Activated naive CD8-positive, alpha-beta T cell treated with anti-CD3 and anti-CD28 coated beads, Interleukin-2, amount 50 U/mL, for 24 hours (primary cell): ENCODE data around the gene CALN1.
"Not testable (repeated sequence)": the region's sequence is repeated elsewhere in the genome, so short reads cannot be mapped to it uniquely, and the experiment has no call there.

Source experiments
- ATAC-seq: fragments of 150-1000 bp; cut with Tn5 transposase; one replicate; pipeline ENCODE4 v1.10.0; 2021
- DNase-seq: peaks from one replicate; pipeline ENCODE4 v3.0.0; 2021
- H3K27ac Mint-ChIP-seq: one replicate; pipeline ENCODE4 v1.8.0; 2021; ENCODE audit warnings: mild to moderate bottlenecking, mixed read lengths
- H3K27me3 Mint-ChIP-seq: one replicate; pipeline ENCODE4 v1.8.0; 2021; ENCODE audit warnings: mixed read lengths
- H3K36me3 Mint-ChIP-seq: one replicate; pipeline ENCODE4 v1.8.0; 2021; ENCODE audit warnings: low read depth, mixed read lengths
- H3K4me1 Mint-ChIP-seq: one replicate; pipeline ENCODE4 v1.8.0; 2021; ENCODE audit warnings: mixed read lengths
- H3K4me3 Mint-ChIP-seq: one replicate; pipeline ENCODE4 v1.8.0; 2021; ENCODE audit warnings: mild to moderate bottlenecking, moderate library complexity, mixed read lengths
- H3K9me3 Mint-ChIP-seq: one replicate; pipeline ENCODE4 v1.8.0; 2021; ENCODE audit warnings: mixed read lengths

The CALN1 gene

DNA sequence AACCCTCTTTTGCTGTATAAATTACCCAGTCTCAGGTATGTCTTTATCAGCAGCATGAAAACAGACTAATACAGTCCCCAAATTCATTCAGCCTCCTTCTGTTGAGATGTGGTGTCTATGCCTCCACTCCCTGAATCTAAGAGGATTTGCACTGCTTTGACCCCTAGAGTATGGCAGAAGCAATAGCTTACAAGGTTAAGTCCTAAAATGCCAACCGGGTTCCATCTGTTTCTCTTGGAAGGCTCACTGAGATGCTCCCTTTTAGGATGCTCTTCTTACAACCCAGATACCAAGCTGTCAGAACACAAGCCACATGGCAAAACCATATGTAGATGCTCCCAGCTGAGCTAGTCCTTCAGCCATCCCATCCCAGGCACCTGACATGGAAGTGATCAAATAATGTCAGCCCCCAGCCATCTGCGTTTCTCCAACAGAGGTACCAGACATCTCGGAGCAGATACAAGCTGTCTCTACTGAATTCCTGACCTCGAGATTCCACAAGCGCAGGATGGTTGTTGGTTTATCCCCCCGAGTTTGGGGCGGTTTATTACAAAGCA, 20.2 kb downstream of the CALN1 start:
- Mint-ChIP-seq H3K4me1 (no peaks in the 10 kb centered on the region), H3K9me3 (peaks cover 4% of the 10 kb centered on the region), H3K27me3 (peaks cover 5% of the 10 kb centered on the region), H3K27ac (no peak overlapping the region), H3K4me3 (no peak overlapping the region), H3K36me3 (no peaks in the 10 kb centered on the region)
- DNase-seq, result no peak
- ATAC-seq, result no peak

DNA sequence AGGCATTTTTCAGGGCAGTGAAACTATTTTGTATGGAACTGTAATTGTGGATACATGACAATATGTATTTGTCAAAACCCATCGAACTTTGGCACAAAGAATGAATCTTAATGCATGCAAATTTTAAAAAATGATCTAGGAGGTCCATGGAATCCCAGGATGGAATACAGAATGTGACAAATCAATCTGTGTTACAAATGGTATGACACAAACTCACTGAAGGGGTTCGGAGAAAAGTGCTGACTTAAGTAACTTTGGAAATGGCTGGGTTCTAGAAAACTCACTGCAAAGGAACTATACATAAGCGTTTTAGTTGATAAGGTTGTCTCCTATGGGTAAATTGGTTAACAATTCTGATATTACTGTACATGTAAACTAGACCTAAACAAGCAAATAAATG, 26.0 kb downstream of the CALN1 start:
- H3K27me3 Mint-ChIP-seq, result peaks cover 5% of the 10 kb centered on the region
- H3K36me3 Mint-ChIP-seq, result no peaks in the 10 kb centered on the region
- no peak for ATAC-seq
- no peak overlapping the region for H3K27ac Mint-ChIP-seq
- H3K4me3 Mint-ChIP-seq, result no peak overlapping the region
- peaks cover 9% of the 10 kb centered on the region for H3K9me3 Mint-ChIP-seq
- no peak for DNase-seq
- H3K4me1 Mint-ChIP-seq, result no peaks in the 10 kb centered on the region

DNA sequence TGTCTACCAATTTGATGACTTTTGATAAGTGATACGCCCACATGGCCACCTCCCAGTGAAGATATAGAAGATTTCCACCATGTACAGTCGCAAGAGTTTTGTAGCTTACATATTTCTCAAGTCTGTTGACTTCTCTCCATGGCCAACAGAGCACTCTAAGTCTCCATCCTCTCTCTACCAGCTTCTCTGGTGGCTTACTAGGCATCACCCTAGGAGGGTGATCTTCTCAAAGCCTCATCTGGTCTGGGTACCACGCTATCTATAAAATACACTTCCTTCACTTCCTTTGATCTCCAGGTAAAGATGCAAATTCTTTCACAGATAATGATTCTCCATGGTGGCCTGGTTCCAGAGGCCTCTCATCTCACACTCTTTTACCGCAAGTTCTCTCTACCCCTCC, 49.9 kb downstream of the CALN1 start:
- Mint-ChIP-seq H3K27ac (no peak overlapping the region), H3K4me1 (no peaks in the 10 kb centered on the region), H3K27me3 (no peaks in the 10 kb centered on the region), H3K4me3 (no peak overlapping the region), H3K9me3 (no peaks in the 10 kb centered on the region), H3K36me3 (no peaks in the 10 kb centered on the region)
- DNase-seq (no peak), ATAC-seq (no peak)

DNA sequence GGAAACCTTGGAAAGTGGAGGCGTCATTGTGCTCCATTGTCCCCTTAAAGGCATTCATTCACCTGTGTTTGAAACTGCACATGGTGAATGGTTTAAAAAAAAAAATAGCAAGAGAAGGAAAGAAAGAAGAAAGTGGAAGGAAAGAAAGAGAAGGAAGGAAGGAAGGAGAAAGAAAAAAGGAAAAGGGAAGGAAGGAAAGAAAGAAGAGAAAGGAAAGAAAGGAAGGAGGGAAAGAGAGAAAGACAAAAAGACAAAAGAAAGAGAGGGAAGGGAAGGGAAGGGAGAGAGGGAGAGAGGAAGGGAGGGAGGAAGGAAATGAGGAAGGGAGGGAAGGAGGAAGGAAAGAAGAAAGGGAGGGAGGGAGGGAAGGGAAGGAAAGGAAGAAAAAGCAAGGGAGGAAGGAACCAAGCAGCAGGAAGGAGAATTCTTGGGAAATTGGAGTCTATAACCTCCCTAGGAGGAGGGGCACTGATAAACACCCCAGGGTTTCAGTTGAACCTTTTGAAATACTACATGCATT, 66.9 kb downstream of the CALN1 start:
- ATAC-seq, result no peak
- Mint-ChIP-seq H3K4me1 (no peaks in the 10 kb centered on the region), H3K36me3 (no peaks in the 10 kb centered on the region), H3K4me3 (no peak overlapping the region), H3K27ac (no peak overlapping the region), H3K9me3 (peaks cover 7% of the 10 kb centered on the region), H3K27me3 (peaks cover 10% of the 10 kb centered on the region)
- DNase-seq, result no peak

DNA sequence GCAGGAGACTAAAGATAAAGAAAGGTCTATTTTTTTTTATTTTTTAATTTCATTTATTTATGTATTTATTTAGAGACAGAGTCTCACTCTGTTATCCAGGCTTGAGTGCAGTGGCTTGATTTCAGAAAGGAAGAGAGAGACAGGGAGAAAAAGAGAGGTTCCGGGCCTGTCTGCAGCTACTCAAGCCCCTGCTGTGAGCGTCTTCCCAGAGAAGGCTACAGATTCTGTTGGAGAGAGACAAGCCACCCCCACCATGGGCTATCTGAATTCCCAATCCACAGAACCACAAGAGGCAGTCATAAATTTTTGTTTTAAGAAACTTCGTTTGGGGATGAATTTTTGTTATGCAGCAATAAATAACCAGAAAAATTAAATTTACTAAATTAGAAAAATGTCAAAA, 68.1 kb downstream of the CALN1 start:
- Mint-ChIP-seq H3K4me3 (no peak overlapping the region), H3K27me3 (peaks cover 11% of the 10 kb centered on the region), H3K9me3 (peaks cover 13% of the 10 kb centered on the region), H3K4me1 (no peaks in the 10 kb centered on the region), H3K36me3 (no peaks in the 10 kb centered on the region), H3K27ac (no peak overlapping the region)
- ATAC-seq (no peak), DNase-seq (no peak)

DNA sequence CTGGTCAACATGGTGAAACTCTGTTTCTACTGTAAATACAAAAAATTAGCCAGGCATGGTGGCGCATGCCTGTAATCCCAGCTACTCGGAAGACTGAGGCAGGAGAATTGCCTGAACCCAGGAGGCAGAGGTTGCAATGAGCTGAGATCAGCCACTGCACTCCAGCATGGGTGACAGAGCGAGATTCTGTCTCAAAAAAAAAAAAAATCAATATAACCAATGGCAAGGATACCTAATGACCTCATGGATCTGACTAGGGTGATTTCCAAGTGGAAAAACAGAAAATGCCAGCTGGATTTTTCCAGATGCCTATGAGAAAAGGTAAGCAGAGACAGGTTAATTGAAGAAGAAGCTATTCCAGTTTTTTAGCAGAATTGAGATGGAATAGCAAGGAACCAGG, 68.8 kb downstream of the CALN1 start:
- H3K36me3 Mint-ChIP-seq, H3K4me3 Mint-ChIP-seq, ATAC-seq, H3K4me1 Mint-ChIP-seq, H3K27ac Mint-ChIP-seq, DNase-seq: not testable (repeated sequence)
- peaks cover 16% of the 10 kb centered on the region for H3K9me3 Mint-ChIP-seq
- H3K27me3 Mint-ChIP-seq, result peaks cover 15% of the 10 kb centered on the region

DNA sequence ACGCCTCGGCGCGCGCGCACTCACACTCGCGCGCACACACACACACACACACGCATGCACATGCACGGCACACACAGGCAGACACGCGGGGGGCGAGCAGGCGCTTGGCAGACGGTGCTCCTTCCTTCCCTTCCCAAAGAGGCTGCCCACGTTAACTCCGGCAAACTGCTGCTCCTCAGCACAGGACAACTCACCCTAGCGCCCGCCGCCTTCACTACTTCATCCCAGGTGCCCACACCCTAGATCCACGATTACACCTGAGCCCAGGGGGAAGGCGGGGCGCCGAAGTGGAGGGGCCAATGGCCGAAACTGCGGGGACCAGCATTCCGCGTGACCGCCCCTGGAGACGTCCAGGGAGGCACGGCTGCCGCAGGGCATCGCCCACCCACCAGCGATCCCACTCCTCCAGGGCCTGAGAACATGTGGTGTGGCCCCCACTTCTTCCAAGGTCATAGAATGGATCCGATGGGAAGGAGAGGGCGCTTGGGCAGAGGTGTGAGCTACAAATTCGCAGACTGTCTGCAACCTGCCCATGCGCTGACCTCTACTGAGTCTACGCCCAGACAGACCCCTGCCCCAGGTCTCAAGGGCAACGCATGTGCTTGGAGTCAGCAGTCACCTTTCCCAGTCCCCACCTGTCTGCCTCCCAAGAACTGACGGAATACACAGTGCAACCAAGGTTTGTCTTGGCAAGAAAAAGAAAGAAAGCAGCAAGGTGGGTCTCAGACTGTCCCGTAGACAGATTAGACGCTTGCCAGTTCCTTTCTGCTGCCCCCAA, 74.6 kb downstream of the CALN1 start:
- Mint-ChIP-seq H3K27me3 (peaks cover 34% of the 10 kb centered on the region), H3K9me3 (peaks cover 21% of the 10 kb centered on the region)

DNA sequence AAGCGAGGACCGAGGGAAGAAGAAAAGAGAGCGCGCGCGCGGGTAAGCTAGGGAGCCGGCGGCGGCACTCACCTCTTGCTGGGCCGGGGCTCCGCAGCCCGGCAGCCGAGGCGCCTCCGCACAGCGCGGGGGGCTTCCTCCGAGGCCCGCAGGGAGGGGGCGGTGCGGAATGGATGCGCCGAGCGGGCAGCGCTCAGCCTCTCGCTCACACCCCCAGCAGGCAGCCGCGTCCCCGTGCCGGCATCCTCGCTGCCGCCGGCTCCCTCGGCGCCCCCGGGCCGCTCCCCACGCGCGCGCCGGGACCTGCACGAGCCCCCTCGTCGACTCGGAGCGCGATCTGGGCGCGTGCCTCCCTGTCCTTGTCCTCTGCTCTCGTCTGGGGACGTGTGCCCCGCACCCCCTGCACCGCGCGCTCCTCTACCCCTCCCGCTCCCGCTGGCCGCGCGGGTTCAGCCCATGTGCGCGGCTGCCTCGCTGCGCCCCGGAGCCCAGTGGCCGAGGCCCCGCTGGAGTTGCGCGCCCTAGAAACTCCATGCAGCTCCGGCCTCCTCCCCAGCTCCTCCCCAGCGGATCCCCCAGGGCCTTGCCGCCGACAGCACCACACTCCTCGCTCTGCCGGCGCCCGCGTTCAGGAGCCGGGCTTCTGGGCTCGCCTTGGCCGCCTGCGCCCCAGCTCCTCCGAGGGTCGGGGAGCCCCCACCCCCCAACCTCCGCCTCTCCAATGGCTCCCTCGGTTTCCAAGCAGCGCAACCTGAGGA, 75.3 kb downstream of the CALN1 start:
- no peak for DNase-seq
- peaks cover 32% of the 10 kb centered on the region for H3K27me3 Mint-ChIP-seq
- no peaks in the 10 kb centered on the region for H3K36me3 Mint-ChIP-seq
- H3K9me3 Mint-ChIP-seq, result peaks cover 21% of the 10 kb centered on the region
- H3K27ac Mint-ChIP-seq, result no peak overlapping the region
- no peak overlapping the region for H3K4me3 Mint-ChIP-seq
- no peak for ATAC-seq
- H3K4me1 Mint-ChIP-seq, result no peaks in the 10 kb centered on the region

More for the DNA sequence above, 74.6 kb downstream of the CALN1 start:
- Mint-ChIP-seq H3K36me3 (no peaks in the 10 kb centered on the region), H3K4me3 (no peak overlapping the region), H3K4me1 (no peaks in the 10 kb centered on the region), H3K27ac (no peak overlapping the region)
- ATAC-seq (no peak), DNase-seq (no peak)

DNA sequence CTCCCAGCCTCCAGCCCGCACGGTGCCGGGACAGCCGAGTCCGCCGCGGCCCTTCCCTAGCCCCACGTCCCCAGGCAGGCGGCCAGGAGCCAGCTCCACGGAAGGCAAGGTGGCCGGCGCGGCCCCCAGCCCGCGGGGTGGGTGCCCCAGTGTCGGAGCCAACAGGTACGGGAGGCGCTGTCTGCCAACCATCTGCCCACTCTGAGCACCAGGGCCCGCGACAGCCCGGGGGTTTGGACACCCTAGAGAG, 75.8 kb downstream of the CALN1 start:
- Mint-ChIP-seq H3K27me3 (peaks cover 29% of the 10 kb centered on the region), H3K4me3 (no peak overlapping the region)

DNA sequence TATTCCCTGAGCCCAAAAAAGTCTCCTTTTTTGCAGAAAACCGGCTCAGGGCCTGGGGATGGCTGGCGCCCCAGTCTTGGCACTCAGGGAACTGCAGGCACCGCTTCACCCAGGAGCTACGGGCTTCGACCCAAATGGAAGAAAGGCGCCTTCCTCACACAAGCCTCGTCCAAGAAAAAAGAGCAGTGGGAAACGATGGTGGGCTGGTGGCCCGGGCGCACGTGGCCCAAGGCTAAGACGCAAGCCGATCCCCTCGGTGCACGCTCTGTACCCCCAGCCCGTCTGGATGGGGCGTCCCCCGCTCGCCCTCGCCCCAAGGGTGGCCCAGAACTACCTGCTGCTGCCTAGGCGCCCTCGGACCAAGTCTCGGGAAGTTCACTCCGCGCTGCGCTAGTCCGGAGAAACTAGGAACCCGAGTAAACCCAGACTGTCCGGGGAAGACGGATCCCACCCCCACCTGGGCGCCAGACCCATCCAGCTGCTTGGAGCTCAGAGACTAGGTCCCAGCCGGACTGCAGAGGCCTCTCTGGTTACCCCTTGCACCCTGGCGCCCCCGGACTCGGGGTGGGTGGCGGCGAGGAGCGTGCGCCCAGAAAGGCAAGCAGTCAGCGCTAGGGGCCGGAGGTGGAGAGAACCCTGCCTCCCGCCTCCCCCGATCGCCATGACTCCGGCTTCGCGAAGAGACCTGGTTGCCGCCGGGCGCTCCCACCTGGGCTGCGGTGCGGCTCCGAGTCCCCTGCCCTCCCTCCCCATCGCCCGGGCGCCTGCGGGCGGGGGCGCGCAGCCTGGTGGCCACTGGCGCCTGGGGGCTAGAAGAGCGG, 76.4 kb downstream of the CALN1 start:
- no peaks in the 10 kb centered on the region for H3K4me1 Mint-ChIP-seq

More for the DNA sequence above, 75.8 kb downstream of the CALN1 start:
- no peaks in the 10 kb centered on the region for H3K4me1 Mint-ChIP-seq
- no peaks in the 10 kb centered on the region for H3K36me3 Mint-ChIP-seq
- no peak for DNase-seq
- H3K9me3 Mint-ChIP-seq, result peaks cover 21% of the 10 kb centered on the region
- no peak overlapping the region for H3K27ac Mint-ChIP-seq
- ATAC-seq, result no peak

DNA sequence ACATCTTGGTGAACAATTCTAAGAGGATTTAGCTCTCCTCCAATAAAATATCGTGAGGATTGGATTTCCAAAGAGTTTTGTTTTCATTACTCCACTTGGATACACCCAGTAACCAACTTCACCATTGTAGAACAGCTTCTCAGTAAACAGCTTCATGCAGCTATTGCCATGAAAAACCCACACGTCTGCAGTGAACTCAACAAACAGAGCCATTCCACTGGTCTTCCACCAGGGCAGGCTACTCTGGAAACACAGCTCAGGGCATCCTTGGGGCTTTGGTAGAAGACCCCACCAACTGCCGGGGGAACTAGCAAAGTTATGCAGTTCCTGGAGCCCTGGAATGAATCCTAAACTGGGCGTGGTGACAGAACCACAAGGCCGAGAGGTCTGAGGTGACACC, 77.4 kb downstream of the CALN1 start:
- no peak overlapping the region for H3K27ac Mint-ChIP-seq
- H3K36me3 Mint-ChIP-seq, result no peaks in the 10 kb centered on the region
- no peaks in the 10 kb centered on the region for H3K4me1 Mint-ChIP-seq
- no peak for DNase-seq
- H3K27me3 Mint-ChIP-seq, result peaks cover 29% of the 10 kb centered on the region
- no peak overlapping the region for H3K4me3 Mint-ChIP-seq
- H3K9me3 Mint-ChIP-seq, result peaks cover 14% of the 10 kb centered on the region
- no peak for ATAC-seq

More for the DNA sequence above, 76.4 kb downstream of the CALN1 start:
- no peaks in the 10 kb centered on the region for H3K36me3 Mint-ChIP-seq
- H3K27ac Mint-ChIP-seq, result no peak overlapping the region
- ATAC-seq (no peak), DNase-seq (no peak)
- peaks cover 29% of the 10 kb centered on the region for H3K27me3 Mint-ChIP-seq
- H3K4me3 Mint-ChIP-seq, result no peak overlapping the region
- H3K9me3 Mint-ChIP-seq, result peaks cover 19% of the 10 kb centered on the region

DNA sequence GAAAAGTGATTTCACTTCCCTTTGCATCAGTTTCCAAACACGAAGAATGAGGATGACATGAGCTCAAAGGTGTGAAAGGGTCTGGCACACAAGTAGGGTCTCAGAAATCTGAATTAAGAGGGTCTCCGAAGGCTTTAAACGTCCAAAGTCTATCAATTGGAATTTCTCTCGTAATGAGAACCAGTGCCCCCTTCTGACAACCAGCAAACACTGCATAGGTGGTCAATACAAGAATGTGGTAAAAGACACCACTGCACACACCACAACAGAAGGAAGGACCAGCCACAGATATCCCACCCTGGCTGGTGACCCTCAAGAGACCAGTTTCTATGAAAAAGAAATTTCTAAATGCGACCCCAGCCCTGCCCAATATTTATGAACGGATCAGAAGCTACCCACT, 78.1 kb downstream of the CALN1 start:
- H3K27me3 Mint-ChIP-seq, result peaks cover 29% of the 10 kb centered on the region
- H3K4me3 Mint-ChIP-seq, result no peak overlapping the region
- no peak for DNase-seq
- no peaks in the 10 kb centered on the region for H3K36me3 Mint-ChIP-seq
- H3K9me3 Mint-ChIP-seq, result peaks cover 9% of the 10 kb centered on the region
- no peaks in the 10 kb centered on the region for H3K4me1 Mint-ChIP-seq
- H3K27ac Mint-ChIP-seq, result no peak overlapping the region
- no peak for ATAC-seq

DNA sequence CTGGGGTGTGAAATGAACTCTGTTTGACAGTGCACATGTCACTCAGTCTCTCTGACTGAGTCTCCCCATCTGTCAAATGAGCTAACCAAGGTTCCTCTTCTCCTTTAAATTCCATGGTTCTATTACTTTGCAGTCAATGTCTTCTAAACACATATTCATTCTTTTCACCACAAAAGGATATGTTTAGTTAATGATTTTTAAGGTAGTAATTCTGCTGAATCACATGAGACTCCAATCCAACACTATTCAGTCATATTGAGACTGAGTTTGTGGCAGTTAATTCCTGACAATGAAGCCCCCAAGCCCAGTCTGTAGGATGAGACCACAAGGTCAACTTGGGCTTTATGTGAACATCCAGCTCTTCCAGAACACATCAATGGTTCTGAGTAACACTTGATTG, 85.3 kb downstream of the CALN1 start:
- ATAC-seq, result no peak

DNA sequence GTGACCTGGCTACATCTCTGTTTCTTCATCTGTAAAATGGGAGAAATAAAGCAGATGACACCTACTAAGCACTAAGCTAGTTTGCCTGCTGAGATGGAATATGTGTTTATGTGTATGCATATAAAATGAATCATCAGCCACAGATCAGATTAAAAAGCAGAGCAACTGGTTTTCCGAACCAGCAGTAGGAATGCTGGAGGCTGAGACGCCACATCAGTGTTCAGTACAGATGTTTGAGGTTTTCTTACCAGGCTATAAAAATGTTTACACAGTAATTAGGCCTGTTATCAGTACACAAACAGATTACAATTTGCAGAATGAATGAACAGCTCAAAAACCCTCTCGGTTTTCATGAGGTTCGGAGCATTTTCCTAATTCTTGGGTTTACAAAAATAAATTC, 85.8 kb downstream of the CALN1 start:
- Mint-ChIP-seq H3K4me3 (no peak overlapping the region), H3K27me3 (no peaks in the 10 kb centered on the region), H3K27ac (no peak overlapping the region), H3K4me1 (no peaks in the 10 kb centered on the region), H3K36me3 (no peaks in the 10 kb centered on the region), H3K9me3 (no peaks in the 10 kb centered on the region)
- no peak for ATAC-seq
- no peak for DNase-seq

More for the DNA sequence above, 85.3 kb downstream of the CALN1 start:
- no peaks in the 10 kb centered on the region for H3K36me3 Mint-ChIP-seq
- DNase-seq, result no peak
- H3K4me1 Mint-ChIP-seq, result no peaks in the 10 kb centered on the region
- no peaks in the 10 kb centered on the region for H3K27me3 Mint-ChIP-seq
- H3K9me3 Mint-ChIP-seq, result no peaks in the 10 kb centered on the region
- no peak overlapping the region for H3K27ac Mint-ChIP-seq
- H3K4me3 Mint-ChIP-seq, result no peak overlapping the region
